Measurements from ENCODE around the gene LCE1F. TPM values are rescaled to one million over a fixed set of nuclear protein-coding genes. Genes with fewer than 3 reads are reported as not detected.

The LCE1F gene
- total and polyA plus RNA-seq, 8 donors, result not detected

DNA sequence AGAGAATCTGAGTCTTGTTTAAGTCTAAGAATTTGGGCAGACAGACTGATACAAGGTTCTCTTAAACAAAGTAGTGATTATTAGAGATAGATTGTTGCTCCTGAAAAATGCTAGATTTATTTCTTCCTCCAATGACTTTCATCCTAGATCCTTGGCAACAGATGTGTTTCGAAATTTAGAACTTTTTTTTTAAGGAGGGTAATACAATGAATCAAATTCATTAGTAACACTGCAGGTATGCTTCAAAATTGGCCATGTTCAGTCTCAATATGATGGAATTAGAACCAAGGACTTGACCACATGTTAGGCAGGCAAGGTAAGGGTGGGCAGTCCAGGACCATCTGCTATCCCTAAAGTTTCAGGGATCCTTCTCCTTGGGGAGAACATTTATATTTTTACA, 4.5 kb upstream of the LCE1F start:
- Histone ChIP-seq H3K9me3 (no peaks in the 10 kb centered on the region), H3K4me1 (no peaks in the 10 kb centered on the region), H3K27me3 (no peaks in the 10 kb centered on the region), H3K27ac (no peak overlapping the region), H3K4me3 (no peak overlapping the region), H3K36me3 (no peaks in the 10 kb centered on the region)
- intact Hi-C loops (cut with DNase I), result no loop called here
- DNase-seq, result no peak
- TF ChIP-seq, protein P1, sequence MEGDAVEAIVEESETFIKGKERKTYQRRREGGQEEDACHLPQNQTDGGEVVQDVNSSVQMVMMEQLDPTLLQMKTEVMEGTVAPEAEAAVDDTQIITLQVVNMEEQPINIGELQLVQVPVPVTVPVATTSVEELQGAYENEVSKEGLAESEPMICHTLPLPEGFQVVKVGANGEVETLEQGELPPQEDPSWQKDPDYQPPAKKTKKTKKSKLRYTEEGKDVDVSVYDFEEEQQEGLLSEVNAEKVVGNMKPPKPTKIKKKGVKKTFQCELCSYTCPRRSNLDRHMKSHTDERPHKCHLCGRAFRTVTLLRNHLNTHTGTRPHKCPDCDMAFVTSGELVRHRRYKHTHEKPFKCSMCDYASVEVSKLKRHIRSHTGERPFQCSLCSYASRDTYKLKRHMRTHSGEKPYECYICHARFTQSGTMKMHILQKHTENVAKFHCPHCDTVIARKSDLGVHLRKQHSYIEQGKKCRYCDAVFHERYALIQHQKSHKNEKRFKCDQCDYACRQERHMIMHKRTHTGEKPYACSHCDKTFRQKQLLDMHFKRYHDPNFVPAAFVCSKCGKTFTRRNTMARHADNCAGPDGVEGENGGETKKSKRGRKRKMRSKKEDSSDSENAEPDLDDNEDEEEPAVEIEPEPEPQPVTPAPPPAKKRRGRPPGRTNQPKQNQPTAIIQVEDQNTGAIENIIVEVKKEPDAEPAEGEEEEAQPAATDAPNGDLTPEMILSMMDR (IDR thresholded peaks at IDR 0.05), result no peak
- ATAC-seq, result no peak

DNA sequence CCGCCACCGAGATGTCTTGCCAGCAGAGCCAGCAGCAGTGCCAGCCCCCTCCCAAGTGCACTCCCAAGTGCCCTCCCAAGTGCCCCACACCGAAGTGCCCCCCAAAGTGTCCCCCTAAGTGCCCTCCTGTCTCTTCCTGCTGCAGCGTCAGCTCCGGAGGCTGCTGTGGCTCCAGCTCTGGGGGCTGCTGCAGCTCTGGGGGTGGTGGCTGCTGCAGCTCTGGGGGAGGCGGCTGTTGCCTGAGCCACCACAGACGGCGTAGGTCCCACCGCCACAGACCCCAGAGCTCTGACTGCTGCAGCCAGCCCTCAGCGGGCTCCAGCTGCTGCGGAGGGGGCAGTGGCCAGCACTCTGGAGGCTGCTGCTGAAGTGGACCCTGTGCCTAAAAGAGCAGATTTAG, 1.4 kb downstream of the LCE1F start:
- TF ChIP-seq, protein P1 (IDR thresholded peaks at IDR 0.05), result no peak
- H3K4me1 ChIP-seq, result no peaks in the 10 kb centered on the region
- no peak overlapping the region for H3K27ac ChIP-seq
- DNase-seq (peak in 1 of 4 donors; percentile 57), ATAC-seq (no peak)
- no peaks in the 10 kb centered on the region for H3K27me3 ChIP-seq
- intact Hi-C loops (cut with DNase I), result no loop called here
- no peaks in the 10 kb centered on the region for H3K36me3 ChIP-seq
- H3K9me3 ChIP-seq, result no peaks in the 10 kb centered on the region
- no peak overlapping the region for H3K4me3 ChIP-seq

DNA sequence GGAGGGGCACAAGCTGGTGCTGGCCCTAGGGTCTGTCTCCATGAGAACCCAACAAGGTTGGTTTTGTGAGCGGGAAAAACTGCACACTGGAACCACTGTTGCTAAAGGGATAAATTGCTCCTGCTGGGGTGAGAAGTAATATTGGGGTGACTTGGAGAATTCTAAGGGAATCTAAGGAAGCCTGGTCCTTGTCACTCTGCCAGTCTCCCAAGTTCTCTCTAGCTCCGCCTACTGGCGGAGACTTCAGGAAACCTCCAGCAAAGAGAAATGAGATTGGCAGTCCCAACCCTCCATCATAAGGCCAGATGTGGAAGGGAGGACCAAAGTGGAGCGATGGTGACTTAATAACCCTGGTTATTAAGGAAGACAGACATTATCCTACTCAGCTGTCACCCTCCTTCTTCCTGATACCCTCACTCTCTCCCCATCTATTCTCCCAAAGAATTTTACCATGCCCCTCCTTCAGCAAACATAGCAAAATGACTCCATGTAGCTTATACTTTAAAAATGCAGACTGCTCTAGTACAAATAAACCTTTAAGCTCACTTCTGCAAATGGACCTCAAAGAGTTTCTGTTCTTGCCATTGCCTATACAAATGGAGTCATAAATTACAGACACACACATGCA, 2.7 kb downstream of the LCE1F start:
- peak in 1 of 4 donors; percentile 1 for DNase-seq
- H3K4me3 ChIP-seq, result no peak overlapping the region
- no peaks in the 10 kb centered on the region for H3K4me1 ChIP-seq
- H3K27me3 ChIP-seq, result peaks cover 0 to 5% of the 10 kb centered on the region in 2 donors
- no peaks in the 10 kb centered on the region for H3K9me3 ChIP-seq
- no peaks in the 10 kb centered on the region for H3K36me3 ChIP-seq
- ATAC-seq, result no peak
- TF ChIP-seq, protein P1 (IDR thresholded peaks at IDR 0.05), result no peak
- H3K27ac ChIP-seq, result no peak overlapping the region
- intact Hi-C loops (cut with DNase I), result no loop called here

DNA sequence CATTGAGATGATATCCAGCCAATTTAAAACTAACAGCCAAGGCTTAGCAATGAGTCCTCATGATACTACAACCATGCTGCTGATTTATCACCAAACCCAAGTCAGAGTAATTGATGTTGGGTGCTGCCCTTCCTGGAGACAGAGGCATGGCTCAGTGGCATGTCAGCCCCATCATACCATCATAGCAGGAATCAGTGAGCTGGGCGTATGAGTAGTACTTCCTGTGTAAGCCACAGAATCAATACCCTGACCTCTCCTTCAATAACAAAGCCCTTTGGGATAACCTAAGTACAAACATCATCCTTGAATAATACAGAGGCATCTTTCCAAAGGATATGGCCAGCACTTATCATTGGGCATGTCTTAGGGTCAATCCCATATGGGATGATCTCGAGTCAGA, 8.2 kb downstream of the LCE1F start:
- TF ChIP-seq, protein P1 (IDR thresholded peaks at IDR 0.05), result no peak
- Histone ChIP-seq H3K27ac (no peak overlapping the region), H3K27me3 (peaks cover 0 to 5% of the 10 kb centered on the region in 2 donors), H3K9me3 (no peaks in the 10 kb centered on the region), H3K36me3 (no peaks in the 10 kb centered on the region), H3K4me3 (no peak overlapping the region), H3K4me1 (no peaks in the 10 kb centered on the region)
- intact Hi-C loops (cut with DNase I), result no loop called here
- DNase-seq, result no peak
- ATAC-seq, result no peak

DNA sequence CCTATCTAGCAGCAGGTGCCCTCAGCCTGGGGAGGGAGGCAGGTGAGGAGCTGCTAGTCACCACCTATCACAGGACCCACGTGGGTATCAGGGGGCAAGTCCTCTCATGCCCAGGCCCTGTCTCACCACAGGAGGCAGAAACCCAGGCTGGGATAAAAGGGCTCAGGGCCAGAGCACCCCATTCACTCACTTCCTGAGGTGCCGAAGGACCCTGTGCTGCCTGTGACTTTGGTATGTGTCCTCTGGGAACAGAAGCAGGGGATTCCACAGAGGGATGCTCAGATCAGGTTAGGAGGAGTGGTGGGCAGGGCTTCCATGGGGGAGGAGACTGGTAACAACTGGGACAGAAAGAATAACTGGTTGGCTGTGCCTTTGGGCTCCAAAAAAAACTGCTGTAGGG, 11.1 kb downstream of the LCE1F start, which contains the start of gene LCE1E:
Gene LCE1E (plus strand): TSS at position 181 of the 400 bp plus-strand sequence. CDS start 1,043 bp downstream, outside the sequence.
- TF ChIP-seq, protein P1 (IDR thresholded peaks at IDR 0.05), result no peak
- H3K27me3 ChIP-seq, result peaks cover 0 to 5% of the 10 kb centered on the region in 2 donors
- DNase-seq (no peak), ATAC-seq (no peak)
- no peak within 1 kb of the TSS for H3K27ac ChIP-seq
- H3K36me3 ChIP-seq, result no peaks in the 10 kb centered on the region
- no peaks in the 10 kb centered on the region for H3K4me1 ChIP-seq
- H3K4me3 ChIP-seq, result no peak within 1 kb of the TSS
- no peaks in the 10 kb centered on the region for H3K9me3 ChIP-seq
- intact Hi-C loops (cut with DNase I), result no loop called here
